ENCODE data around the gene UBE2Q2.
"Not testable (repeated sequence)": the region's sequence is repeated elsewhere in the genome, so short reads cannot be mapped to it uniquely, and the experiment has no call there.

The UBE2Q2 gene

DNA sequence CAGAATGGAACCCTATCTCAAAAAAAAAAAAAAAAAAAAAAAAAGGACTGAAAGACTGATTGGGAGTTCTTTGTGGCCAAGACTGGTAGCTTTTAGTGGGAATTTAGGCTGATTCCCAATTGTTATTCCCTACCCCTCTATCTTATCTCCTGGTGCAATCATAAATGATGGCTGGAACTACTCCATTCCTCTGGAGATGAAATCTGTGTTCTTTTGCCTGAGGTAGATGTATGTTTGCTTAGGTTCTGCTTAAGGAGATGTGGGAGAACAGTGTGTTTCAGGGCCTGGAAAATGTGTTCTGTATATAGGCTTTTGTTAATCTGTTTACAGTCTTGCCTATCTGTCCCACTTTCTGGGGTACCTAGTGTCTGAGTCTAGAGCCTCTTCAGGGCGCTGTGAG is 19.5 kb downstream of the UBE2Q2 start:
- no peak overlapping the region for H2BK120ac ChIP-seq (ENCODE audit: low read depth, low read length)
- H2BK12ac ChIP-seq (ENCODE audit: low read length in 2 of 2), result no peak overlapping the region
- H3K36me3 ChIP-seq (ENCODE audit: control insufficient read depth in 1 of 2, insufficient read depth in 2 of 2, low read depth in 1 of 2, low read length in 2 of 2), result peaks cover 7 to 23% of the 10 kb centered on the region in 2 experiments
- no peak for DNase-seq
- H4K91ac ChIP-seq (ENCODE audit: low read length), result no peak overlapping the region
- no peak overlapping the region for H3K27ac ChIP-seq (ENCODE audit: low read length, poor library complexity, severe bottlenecking)
- no peak overlapping the region for H2AK5ac ChIP-seq (ENCODE audit: low read length, severe bottlenecking)
- no peak overlapping the region for H4K8ac ChIP-seq (ENCODE audit: low read length)
- no peaks in the 10 kb centered on the region for H3K4me1 ChIP-seq (ENCODE audit: control insufficient read depth, insufficient read depth, low read depth, low read length)
- H3K9ac ChIP-seq (ENCODE audit: low read length), result no peak overlapping the region
- no peak overlapping the region for H3K4me2 ChIP-seq (ENCODE audit: low read length, poor library complexity, severe bottlenecking)
- H3K23ac ChIP-seq (ENCODE audit: low read length in 2 of 2), result no peak overlapping the region
- H3K9me3 ChIP-seq (ENCODE audit: control insufficient read depth, low read length), result no peaks in the 10 kb centered on the region
- H3K4ac ChIP-seq (ENCODE audit: low read depth in 1 of 2, low read length in 2 of 2), result no peak overlapping the region
- H3K79me1 ChIP-seq (replicated peaks; ENCODE audit: low read length, poor library complexity, severe bottlenecking), result peaks cover 29% of the 10 kb centered on the region
- no peaks in the 10 kb centered on the region for H3K27me3 ChIP-seq (ENCODE audit: control insufficient read depth in 1 of 2, insufficient read depth in 1 of 2, low read length in 2 of 2)
- no peak overlapping the region for H3K4me3 ChIP-seq (ENCODE audit: insufficient read depth in 1 of 2, low read depth in 1 of 2, low read length in 2 of 2)
- H2BK15ac ChIP-seq (ENCODE audit: low read depth, poor library complexity, severe bottlenecking), result no peak overlapping the region
- no peak overlapping the region for H2BK5ac ChIP-seq (ENCODE audit: low read depth, low read length, poor library complexity, severe bottlenecking)
- no peak overlapping the region for H3K14ac ChIP-seq (ENCODE audit: low read length in 2 of 2)
- H3K18ac ChIP-seq (ENCODE audit: low read depth in 1 of 2, low read length in 2 of 2), result no peak overlapping the region
- whole genome bisulfite sequencing, result 100% methylated on average over 1 of the region's 1 CpG
- no peak overlapping the region for H2AFZ ChIP-seq (ENCODE audit: low read depth, low read length)

DNA sequence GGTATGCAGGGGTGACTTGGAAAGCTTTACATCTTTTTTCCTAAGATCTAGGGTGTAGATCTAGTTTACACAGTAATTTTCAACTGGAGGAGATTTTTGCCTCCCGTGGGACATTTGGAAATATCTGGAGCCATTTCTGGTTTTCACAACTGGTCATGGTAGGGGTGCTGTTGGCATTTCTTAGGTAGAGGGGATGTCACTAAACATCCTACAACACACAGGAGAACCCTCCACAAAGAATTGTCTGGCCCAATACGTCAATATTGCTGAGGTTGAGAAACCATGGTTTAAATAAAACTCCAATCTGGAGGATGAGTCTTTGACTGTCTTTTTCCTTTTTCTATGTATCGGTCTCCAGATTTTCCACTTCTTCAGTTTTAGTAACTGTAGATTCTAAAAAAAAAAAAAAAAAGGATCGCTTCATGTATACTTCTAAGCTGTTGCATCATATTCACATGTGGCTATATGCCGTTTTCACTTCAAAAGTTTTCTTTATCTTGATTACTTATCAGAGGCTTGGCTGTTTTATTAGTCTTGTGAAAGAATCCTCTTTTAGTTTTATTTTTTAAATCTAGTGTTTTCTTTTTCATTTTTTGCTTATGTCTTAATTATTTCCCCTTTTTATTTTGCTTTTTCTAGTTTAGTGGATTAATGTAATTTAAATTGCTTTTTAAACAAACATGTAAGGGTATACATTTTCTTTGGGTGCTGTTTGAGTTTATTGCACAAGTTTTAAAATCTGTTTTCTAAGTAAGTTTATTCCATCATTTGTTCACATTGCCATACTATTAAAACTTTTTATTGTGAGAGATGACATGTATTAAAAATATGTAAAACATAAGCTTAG is 21.2 kb downstream of the UBE2Q2 start:
- H2AFZ ChIP-seq (ENCODE audit: low read depth, low read length), result no peak overlapping the region
- no peaks in the 10 kb centered on the region for H3K27me3 ChIP-seq (ENCODE audit: control insufficient read depth in 1 of 2, insufficient read depth in 1 of 2, low read length in 2 of 2)
- no peak overlapping the region for H2AK5ac ChIP-seq (ENCODE audit: low read length, severe bottlenecking)
- no peak overlapping the region for H2BK15ac ChIP-seq (ENCODE audit: low read depth, poor library complexity, severe bottlenecking)
- no peak overlapping the region for H3K23ac ChIP-seq (ENCODE audit: low read length in 2 of 2)
- no peak overlapping the region for H2BK12ac ChIP-seq (ENCODE audit: low read length in 2 of 2)
- no peak overlapping the region for H3K14ac ChIP-seq (ENCODE audit: low read length in 2 of 2)
- no peak overlapping the region for H3K27ac ChIP-seq (ENCODE audit: low read length, poor library complexity, severe bottlenecking)
- peaks cover 25% of the 10 kb centered on the region for H3K79me1 ChIP-seq (replicated peaks; ENCODE audit: low read length, poor library complexity, severe bottlenecking)
- H3K36me3 ChIP-seq (ENCODE audit: control insufficient read depth in 1 of 2, insufficient read depth in 2 of 2, low read depth in 1 of 2, low read length in 2 of 2), result peaks cover 5 to 21% of the 10 kb centered on the region in 2 experiments
- no peak overlapping the region for H3K4me2 ChIP-seq (ENCODE audit: low read length, poor library complexity, severe bottlenecking)
- 87% methylated on average over 3 of the region's 5 CpGs for WGBS
- H3K9me3 ChIP-seq (ENCODE audit: control insufficient read depth, low read length), result no peaks in the 10 kb centered on the region
- H4K8ac ChIP-seq (ENCODE audit: low read length), result no peak overlapping the region
- H3K4me3 ChIP-seq (ENCODE audit: insufficient read depth in 1 of 2, low read depth in 1 of 2, low read length in 2 of 2), result no peak overlapping the region
- no peak overlapping the region for H3K18ac ChIP-seq (ENCODE audit: low read depth in 1 of 2, low read length in 2 of 2)
- no peak overlapping the region for H3K4ac ChIP-seq (ENCODE audit: low read depth in 1 of 2, low read length in 2 of 2)
- no peaks in the 10 kb centered on the region for H3K4me1 ChIP-seq (ENCODE audit: control insufficient read depth, insufficient read depth, low read depth, low read length)
- DNase-seq, result peak; percentile 33
- no peak overlapping the region for H3K9ac ChIP-seq (ENCODE audit: low read length)
- no peak overlapping the region for H4K91ac ChIP-seq (ENCODE audit: low read length)
- H2BK120ac ChIP-seq (ENCODE audit: low read depth, low read length), result no peak overlapping the region
- no peak overlapping the region for H2BK5ac ChIP-seq (ENCODE audit: low read depth, low read length, poor library complexity, severe bottlenecking)

DNA sequence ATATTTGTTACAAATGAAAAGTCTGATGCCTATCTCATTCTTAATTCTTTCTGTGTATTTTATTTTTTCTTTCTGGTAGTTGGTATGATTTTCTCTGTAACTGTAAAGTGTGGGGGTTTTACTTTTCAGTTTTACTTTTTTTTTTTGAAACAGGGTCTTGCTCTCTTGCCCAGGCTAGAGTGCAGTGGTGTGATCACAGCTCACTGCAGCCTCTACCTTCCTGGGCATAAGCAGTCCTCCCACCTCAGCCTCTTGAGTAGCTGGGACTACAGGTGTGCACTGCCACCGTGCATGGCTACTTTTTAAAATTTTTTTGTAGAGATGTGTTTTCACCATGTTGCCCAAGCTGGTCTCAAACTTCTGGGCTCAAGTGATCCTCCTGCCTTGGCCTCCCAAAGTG is 22.8 kb downstream of the UBE2Q2 start:
- H3K79me1 ChIP-seq (replicated peaks; ENCODE audit: low read length, poor library complexity, severe bottlenecking), result peaks cover 24% of the 10 kb centered on the region
- H3K27me3 ChIP-seq (ENCODE audit: control insufficient read depth in 1 of 2, insufficient read depth in 1 of 2, low read length in 2 of 2); H2BK15ac ChIP-seq (ENCODE audit: low read depth, poor library complexity, severe bottlenecking); H3K14ac ChIP-seq (ENCODE audit: low read length in 2 of 2); H2AK5ac ChIP-seq (ENCODE audit: low read length, severe bottlenecking); H3K23ac ChIP-seq (ENCODE audit: low read length in 2 of 2); H3K9me3 ChIP-seq (ENCODE audit: control insufficient read depth, low read length); H2AFZ ChIP-seq (ENCODE audit: low read depth, low read length); H3K4me1 ChIP-seq (ENCODE audit: control insufficient read depth, insufficient read depth, low read depth, low read length); H3K4me2 ChIP-seq (ENCODE audit: low read length, poor library complexity, severe bottlenecking); H4K8ac ChIP-seq (ENCODE audit: low read length); H3K27ac ChIP-seq (ENCODE audit: low read length, poor library complexity, severe bottlenecking); H2BK120ac ChIP-seq (ENCODE audit: low read depth, low read length); H4K91ac ChIP-seq (ENCODE audit: low read length); H3K18ac ChIP-seq (ENCODE audit: low read depth in 1 of 2, low read length in 2 of 2); H3K4me3 ChIP-seq (ENCODE audit: insufficient read depth in 1 of 2, low read depth in 1 of 2, low read length in 2 of 2); H3K4ac ChIP-seq (ENCODE audit: low read depth in 1 of 2, low read length in 2 of 2); H2BK12ac ChIP-seq (ENCODE audit: low read length in 2 of 2); H2BK5ac ChIP-seq (ENCODE audit: low read depth, low read length, poor library complexity, severe bottlenecking); DNase-seq; H3K9ac ChIP-seq (ENCODE audit: low read length): not testable (repeated sequence)
- H3K36me3 ChIP-seq (ENCODE audit: control insufficient read depth in 1 of 2, insufficient read depth in 2 of 2, low read depth in 1 of 2, low read length in 2 of 2), result peaks cover 5 to 28% of the 10 kb centered on the region in 2 experiments
- WGBS, result 69% methylated on average over 1 of the region's 1 CpG

DNA sequence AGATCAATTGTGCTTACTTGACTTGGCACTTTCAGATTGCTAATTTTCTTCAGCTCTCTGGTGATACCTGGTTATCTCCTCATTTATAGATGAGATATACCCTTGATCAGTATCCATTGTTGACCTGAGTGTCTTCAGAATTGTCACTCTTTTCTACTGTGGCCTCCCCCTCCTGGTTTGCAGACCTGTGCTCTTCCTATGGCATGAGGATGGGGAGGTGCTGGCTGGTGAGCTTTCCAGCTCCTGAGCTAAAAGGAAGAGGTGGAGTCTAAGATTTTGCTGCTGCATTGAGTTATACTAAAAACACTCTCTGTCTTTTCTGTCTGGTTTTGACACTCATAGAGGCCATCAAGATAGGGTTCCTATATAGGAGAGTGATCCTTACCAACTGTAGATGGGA is 23.7 kb downstream of the UBE2Q2 start:
- H3K9ac ChIP-seq (ENCODE audit: low read length), result no peak overlapping the region

More for the DNA sequence above, 23.7 kb downstream of the UBE2Q2 start:
- Histone ChIP-seq H3K4me2 (ENCODE audit: low read length, poor library complexity, severe bottlenecking) (no peak overlapping the region), H3K27me3 (ENCODE audit: control insufficient read depth in 1 of 2, insufficient read depth in 1 of 2, low read length in 2 of 2) (no peaks in the 10 kb centered on the region), H3K4me1 (ENCODE audit: control insufficient read depth, insufficient read depth, low read depth, low read length) (no peaks in the 10 kb centered on the region), H3K14ac (ENCODE audit: low read length in 2 of 2) (no peak overlapping the region), H2BK5ac (ENCODE audit: low read depth, low read length, poor library complexity, severe bottlenecking) (no peak overlapping the region), H3K79me1 (replicated peaks; ENCODE audit: low read length, poor library complexity, severe bottlenecking) (peaks cover 19% of the 10 kb centered on the region), H3K4me3 (ENCODE audit: insufficient read depth in 1 of 2, low read depth in 1 of 2, low read length in 2 of 2) (no peak overlapping the region), H3K4ac (ENCODE audit: low read depth in 1 of 2, low read length in 2 of 2) (no peak overlapping the region), H2BK15ac (ENCODE audit: low read depth, poor library complexity, severe bottlenecking) (no peak overlapping the region), H2BK12ac (ENCODE audit: low read length in 2 of 2) (no peak overlapping the region), H2AK5ac (ENCODE audit: low read length, severe bottlenecking) (no peak overlapping the region), H2AFZ (ENCODE audit: low read depth, low read length) (no peak overlapping the region), H3K18ac (ENCODE audit: low read depth in 1 of 2, low read length in 2 of 2) (no peak overlapping the region), H3K27ac (ENCODE audit: low read length, poor library complexity, severe bottlenecking) (no peak overlapping the region), H3K23ac (ENCODE audit: low read length in 2 of 2) (no peak overlapping the region), H3K36me3 (ENCODE audit: control insufficient read depth in 1 of 2, insufficient read depth in 2 of 2, low read depth in 1 of 2, low read length in 2 of 2) (peaks cover 1 to 26% of the 10 kb centered on the region in 2 experiments), H3K9me3 (ENCODE audit: control insufficient read depth, low read length) (no peaks in the 10 kb centered on the region), H2BK120ac (ENCODE audit: low read depth, low read length) (no peak overlapping the region), H4K91ac (ENCODE audit: low read length) (no peak overlapping the region), H4K8ac (ENCODE audit: low read length) (no peak overlapping the region)
- no peak for DNase-seq

All from mesenchymal stem cell (in vitro differentiated cells and primary cell).